HL-60/S4 treated with retinoic acid at 250 ng/mL for 4 days and 3 days (cell line): ENCODE data around the gene HPDL.
"Not testable (repeated sequence)": the region's sequence is repeated elsewhere in the genome, so short reads cannot be mapped to it uniquely, and the experiment has no call there.

Source experiments
- in situ Hi-C: fragments of 300-500 bp; cut with MboI; formaldehyde crosslinking; loops from 2 replicates; pipeline ENCODE4 v1.7.0; 2022; ENCODE audit warnings: low sequenced_read_pairs

Gene HPDL

DNA sequence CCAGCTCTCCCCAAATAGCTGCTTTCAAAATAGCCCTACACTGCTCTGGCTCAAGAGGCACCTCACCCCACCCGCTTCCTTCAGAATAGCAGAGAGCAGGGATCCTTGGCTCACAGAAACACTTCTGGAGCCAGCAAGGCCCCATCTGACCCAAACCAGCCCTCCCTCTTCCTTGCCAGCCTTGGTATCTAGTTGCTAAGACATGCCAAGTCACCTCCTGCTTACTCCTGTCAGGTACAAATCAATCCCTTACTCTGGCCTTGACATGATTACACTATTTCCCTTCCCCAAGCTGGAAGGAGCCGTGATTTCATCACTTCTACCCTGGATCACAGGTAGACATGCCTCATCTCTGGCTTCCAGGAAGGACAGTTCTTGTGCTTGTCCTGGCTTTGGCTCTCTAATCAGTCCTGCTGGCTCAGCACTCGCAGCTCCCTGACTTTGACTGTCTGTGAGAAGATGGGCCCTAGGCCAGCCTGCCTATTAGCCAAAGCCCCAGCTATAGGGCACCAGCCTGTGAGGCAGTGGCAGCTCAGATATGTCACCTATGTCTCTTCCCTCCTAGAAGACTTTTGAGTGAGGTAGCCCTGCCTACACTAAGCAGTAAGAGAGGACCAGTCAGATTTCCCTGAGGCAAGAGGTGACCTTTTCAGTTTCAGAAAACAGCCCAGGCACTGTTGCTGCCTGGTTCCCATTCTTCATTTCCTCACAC is 22.4 kb downstream of the HPDL start:
- in situ Hi-C loops: no loop called here

- in situ Hi-C loops: loop anchor here (10.0 kb wide), 1 partner anchor 143 kb away; the partner anchor contains the start of gene TESK2
Measured at GRCh38 chr1:45351508-45351907, 24.8 kb downstream of the HPDL start.

DNA sequence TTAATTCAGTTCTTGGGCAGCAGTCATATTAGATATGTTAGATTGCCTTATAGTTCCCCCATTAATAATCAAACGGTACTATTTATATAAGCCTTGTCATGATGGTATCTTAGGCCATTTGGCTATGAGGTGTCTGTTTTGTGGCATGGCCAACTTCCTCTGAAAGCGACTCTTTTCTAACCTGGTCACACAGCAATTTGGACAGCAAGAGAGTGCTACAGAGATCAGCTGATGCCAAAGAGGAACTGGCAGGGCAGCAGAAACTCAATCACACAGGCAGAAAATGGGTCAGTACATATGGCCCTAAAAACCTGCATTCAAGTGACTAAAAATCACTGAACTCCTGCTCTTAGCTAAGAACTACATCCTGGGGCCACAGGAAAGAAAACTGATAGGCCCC is 27.0 kb downstream of the HPDL start:
- in situ Hi-C loops: loop anchor here (10.0 kb wide), 1 partner anchor 141 kb away; the partner anchor contains the start of gene TESK2

DNA sequence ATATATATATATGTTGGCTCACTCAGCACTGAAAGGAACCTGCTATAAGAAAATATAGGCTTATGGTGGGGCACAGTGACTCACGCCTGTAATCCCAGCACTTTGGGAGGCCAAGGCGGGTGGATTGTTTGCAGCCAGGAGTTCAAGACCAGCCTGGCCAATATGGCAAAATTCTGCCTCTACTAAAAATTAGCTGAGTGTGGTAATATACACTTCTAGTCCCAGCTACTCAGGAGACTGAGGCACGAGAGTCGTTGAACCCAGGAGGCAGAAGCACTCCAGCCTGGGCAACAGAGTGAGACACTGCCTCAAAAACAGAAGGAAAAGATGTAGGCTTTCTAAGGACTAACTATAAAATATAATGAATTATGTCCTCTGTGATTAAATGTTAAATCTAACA is 28.1 kb downstream of the HPDL start:
- in situ Hi-C loops: loop anchor here (10.0 kb wide), 1 partner anchor 140 kb away; the partner anchor contains the start of gene TESK2

- in situ Hi-C loops: loop anchor here (10.0 kb wide), 1 partner anchor 139 kb away; the partner anchor contains the start of gene TESK2
Measured at GRCh38 chr1:45355683-45356082, 29.0 kb downstream of the HPDL start.

GRCh38 chr1:45356186-45356585 is 29.5 kb downstream of the HPDL start:
- in situ Hi-C loops: loop anchor here (10.0 kb wide), 1 partner anchor 139 kb away; the partner anchor contains the start of gene TESK2

- in situ Hi-C loops: loop anchor here (10.0 kb wide), 1 partner anchor 135 kb away; the partner anchor contains the start of gene TESK2
Measured at GRCh38 chr1:45359882-45360513, 33.3 kb downstream of the HPDL start.

- in situ Hi-C loops: not testable (repeated sequence)
Measured at GRCh38 chr1:45360981-45361380, 34.3 kb downstream of the HPDL start.

- in situ Hi-C loops: no loop called here
Measured at GRCh38 chr1:45364294-45364693, 37.6 kb downstream of the HPDL start.

DNA sequence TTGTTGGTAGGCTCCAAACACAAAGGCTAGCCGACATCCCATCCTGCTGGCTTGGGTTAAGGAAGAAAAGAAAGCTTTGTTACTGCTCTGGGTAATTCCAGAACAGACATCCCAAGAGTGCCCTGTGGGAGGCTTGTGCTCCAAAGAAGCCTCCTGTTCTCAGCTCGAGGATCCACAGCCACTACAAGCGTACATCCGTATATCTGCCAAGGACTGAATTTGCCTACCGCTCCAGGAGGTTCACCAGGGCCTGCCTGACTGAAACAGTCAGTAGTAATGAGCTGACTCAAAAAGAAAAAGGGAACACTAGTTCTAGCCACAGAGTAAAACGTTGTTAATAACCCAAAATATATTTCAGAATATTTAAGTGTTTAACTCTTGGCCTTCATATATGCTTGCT is 38.4 kb downstream of the HPDL start:
- in situ Hi-C loops: no loop called here

GRCh38 chr1:45370575-45370974 is 43.9 kb downstream of the HPDL start:
- in situ Hi-C loops: no loop called here

DNA sequence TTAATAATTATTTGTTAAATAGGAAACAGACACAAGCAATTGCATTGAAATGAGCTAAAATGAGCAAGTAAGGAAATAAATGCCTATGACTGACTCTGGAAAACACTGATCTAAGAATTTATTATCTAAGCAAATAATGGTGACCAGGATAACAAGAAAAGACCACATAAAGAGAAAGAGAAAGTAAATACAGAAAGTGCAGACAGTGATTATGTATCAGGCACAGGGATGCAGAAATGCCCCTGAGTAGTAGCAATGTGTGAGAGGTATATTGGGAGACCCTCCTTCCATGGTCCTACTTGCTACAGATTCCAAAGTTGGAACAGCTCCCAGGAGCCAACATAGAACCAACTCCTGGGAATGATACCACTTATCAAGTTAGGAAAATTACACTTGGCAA is 46.9 kb downstream of the HPDL start:
- in situ Hi-C loops: no loop called here

DNA sequence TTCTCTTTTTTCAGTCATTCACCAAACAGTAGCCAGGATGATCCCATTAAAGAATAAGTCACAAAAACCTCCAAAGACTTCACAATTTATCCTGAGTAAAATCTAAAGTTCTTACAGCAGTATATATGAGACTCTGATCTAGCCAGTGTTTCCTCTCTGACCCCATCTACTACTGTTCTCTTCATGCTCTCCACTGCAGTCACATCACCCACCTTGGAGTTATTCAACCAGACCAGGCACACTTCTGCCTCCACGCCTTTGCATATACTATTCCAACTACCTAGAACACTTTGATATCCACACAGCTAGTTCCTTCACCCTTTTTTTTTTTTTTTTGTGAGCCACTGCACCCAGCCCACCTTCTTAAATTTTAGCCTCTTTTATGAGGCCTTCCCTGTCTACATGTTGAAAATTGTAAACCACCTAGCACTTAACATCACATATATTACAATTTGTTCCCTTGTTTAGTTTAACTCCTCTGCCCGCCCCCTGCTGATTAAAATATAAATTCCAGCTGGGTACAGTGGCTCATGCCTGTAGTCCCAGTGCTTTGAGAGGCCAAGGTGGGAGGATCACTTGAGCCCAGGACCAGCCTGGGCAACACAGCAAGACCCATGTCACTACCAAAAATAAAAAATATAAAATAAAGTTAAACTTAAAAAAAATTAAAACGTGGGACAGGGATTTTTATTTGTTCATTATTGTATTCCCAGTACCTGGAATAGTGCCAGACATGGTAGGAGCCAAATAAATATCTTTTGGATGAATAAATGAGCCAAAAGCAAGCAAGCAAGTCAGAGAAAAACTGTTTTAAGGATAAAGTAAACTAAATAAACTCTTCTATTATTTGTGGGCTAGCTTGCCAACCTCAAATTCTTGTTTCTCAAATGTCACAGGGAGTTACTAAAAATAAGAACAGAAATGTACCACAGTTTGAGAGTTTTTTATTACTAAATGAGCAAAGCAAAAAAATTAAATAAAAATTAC is 48.7 kb downstream of the HPDL start:
- in situ Hi-C loops: no loop called here

DNA sequence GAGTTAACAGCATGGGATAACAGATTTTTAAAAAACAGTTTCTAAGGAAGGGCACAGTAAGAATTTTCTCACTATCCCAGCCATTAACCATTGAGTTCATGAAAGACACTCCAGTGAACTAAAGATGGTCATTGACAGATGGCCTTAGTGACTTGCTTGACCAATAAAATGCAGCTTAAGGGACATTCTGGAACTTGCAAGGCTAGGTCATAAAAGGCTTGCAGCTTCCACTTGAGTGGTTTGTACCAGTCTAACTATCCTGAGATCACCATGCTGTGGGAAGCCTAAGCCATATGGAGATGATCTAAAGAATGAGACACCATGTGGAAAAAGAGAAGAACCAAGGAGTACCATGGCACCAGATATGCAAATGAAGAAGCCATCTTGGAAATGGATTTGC is 51.5 kb downstream of the HPDL start:
- in situ Hi-C loops: no loop called here
